MM.1S (cell line): ENCODE results near the gene APOBEC3H.

Source experiments
- DNase-seq: peaks from one replicate; pipeline ENCODE4 v3.0.0-alpha.2; 2015
- H2AFZ ChIP-seq: fragments of 300-600 bp; sonication (generic); 2 replicates; pipeline ENCODE4 v1.6.0; 2016; ENCODE audit warnings: antibody characterized with exemption, low read length
- H3F3A ChIP-seq: fragments of 300-600 bp; sonication (generic); 2 replicates; pipeline ENCODE4 v1.6.1; 2016; ENCODE audit warnings: mild to moderate bottlenecking, antibody characterized with exemption, low read length, moderate library complexity, mixed read lengths; ENCODE audit not compliant: insufficient read depth
- H3K27ac ChIP-seq: fragments of 300-600 bp; sonication (generic); 2 replicates; pipeline ENCODE4 v1.5.1; 2016; ENCODE audit warnings: mild to moderate bottlenecking, low read length
- H3K27me3 ChIP-seq: fragments of 300-600 bp; sonication (generic); replicated peaks from 2 replicates; pipeline ENCODE4 v1.6.0; 2016; ENCODE audit warnings: low read length; ENCODE audit not compliant: insufficient read depth
- H3K36me3 ChIP-seq: fragments of 300-600 bp; sonication (generic); replicated peaks from 2 replicates; pipeline ENCODE4 v1.6.1; 2016; ENCODE audit warnings: mild to moderate bottlenecking, low read length, mixed read lengths; ENCODE audit not compliant: insufficient read depth
- H3K4me1 ChIP-seq: fragments of 300-600 bp; sonication (generic); 2 replicates; pipeline ENCODE4 v1.6.1; 2016; ENCODE audit warnings: low read length, mixed read lengths
- H3K4me2 ChIP-seq: fragments of 300-600 bp; sonication (generic); 2 replicates; pipeline ENCODE4 v1.6.0; 2016; ENCODE audit warnings: low read depth, low read length
- H3K4me3 ChIP-seq: fragments of 300-600 bp; sonication (generic); 2 replicates; pipeline ENCODE4 v1.5.1; 2016; ENCODE audit warnings: low read length, mixed read lengths
- H3K79me2 ChIP-seq: fragments of 300-600 bp; sonication (generic); 2 replicates; pipeline ENCODE4 v1.6.1; 2016; ENCODE audit warnings: mixed run types, low read length, mixed read lengths
- H3K9ac ChIP-seq: fragments of 300-600 bp; sonication (generic); 2 replicates; pipeline ENCODE4 v1.6.1; 2016; ENCODE audit warnings: low read length, mixed read lengths
- H3K9me2 ChIP-seq: fragments of 300-600 bp; sonication (generic); replicated peaks from 2 replicates; pipeline ENCODE4 v1.6.1; 2016; ENCODE audit warnings: mild to moderate bottlenecking, low read length, mixed read lengths; ENCODE audit not compliant: insufficient read depth
- H3K9me3 ChIP-seq: fragments of 300-600 bp; sonication (generic); replicated peaks from 2 replicates; pipeline ENCODE4 v1.6.1; 2016; ENCODE audit warnings: mild to moderate bottlenecking, low read length, mixed read lengths; ENCODE audit not compliant: insufficient read depth
- H4K20me1 ChIP-seq: fragments of 300-600 bp; sonication (generic); 2 replicates; pipeline ENCODE4 v1.6.1; 2016; ENCODE audit warnings: mild to moderate bottlenecking, low read length, moderate library complexity, mixed read lengths; ENCODE audit not compliant: insufficient read depth
- EZH2 ChIP-seq: fragments of 300-600 bp; sonication (generic); optimal IDR thresholded peaks from 2 replicates; pipeline ENCODE3; 2017; ENCODE audit warnings: low read depth, mild to moderate bottlenecking, antibody characterized with exemption, low read length, mixed read lengths
- EZH2phosphoT487 ChIP-seq: fragments of 300-600 bp; sonication (generic); IDR thresholded peaks from 2 replicates; pipeline ENCODE4 v1.6.1; 2018; ENCODE audit warnings: antibody characterized with exemption, low read length
- TF ChIP-seq, protein P1 (sequence below): fragments of 300-600 bp; sonication (generic); IDR thresholded peaks from 2 replicates; pipeline ENCODE4 v1.5.1; 2016; ENCODE audit warnings: antibody characterized with exemption, low read length, mixed read lengths

Gene APOBEC3H

DNA sequence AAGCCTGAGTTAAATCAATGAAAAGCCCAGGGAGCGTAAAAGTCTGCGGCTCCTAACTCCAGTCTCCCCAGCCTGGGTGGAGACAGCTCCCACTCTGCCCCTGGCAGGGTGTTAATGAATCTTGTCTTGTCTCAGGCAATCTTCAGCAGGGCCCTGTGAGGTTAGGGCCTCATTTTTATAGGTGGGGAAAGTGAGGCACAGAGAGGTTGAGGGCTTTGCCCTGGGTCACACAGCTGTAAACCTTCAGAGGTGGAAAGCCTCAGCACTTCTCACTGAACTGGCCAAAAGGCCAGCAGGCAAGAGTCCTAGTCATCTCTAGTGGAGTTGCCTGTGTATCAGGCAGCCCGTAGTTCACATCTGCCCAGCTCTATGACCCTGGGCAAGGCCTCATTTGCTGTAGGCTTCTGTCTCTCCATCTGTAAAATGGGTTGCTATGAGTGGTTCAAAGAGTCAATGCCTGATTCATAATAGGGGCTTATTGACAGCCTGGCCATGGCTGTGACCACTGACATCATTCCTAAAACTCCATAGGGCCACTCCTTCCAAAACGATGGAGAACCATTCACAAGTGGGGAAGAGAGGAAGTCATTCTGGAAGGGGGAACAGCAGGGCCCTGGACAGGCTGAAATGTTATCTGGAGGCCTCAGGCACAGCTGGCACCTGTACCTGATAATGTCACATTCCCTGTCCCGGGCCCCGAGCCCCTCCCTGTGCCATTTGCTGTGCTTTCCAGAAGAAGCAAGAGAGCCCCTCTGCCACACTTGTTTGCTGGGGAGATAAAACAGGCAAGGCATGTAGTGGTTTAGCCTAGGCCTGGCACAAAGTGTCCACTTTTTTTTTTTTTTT lies 49.4 kb downstream of the APOBEC3H start:
- DNase-seq: no peak
- peaks cover 58% of the 10 kb centered on the region for H3K4me1 ChIP-seq
- peak overlapping the region; percentile 67 for H3K4me3 ChIP-seq

DNA sequence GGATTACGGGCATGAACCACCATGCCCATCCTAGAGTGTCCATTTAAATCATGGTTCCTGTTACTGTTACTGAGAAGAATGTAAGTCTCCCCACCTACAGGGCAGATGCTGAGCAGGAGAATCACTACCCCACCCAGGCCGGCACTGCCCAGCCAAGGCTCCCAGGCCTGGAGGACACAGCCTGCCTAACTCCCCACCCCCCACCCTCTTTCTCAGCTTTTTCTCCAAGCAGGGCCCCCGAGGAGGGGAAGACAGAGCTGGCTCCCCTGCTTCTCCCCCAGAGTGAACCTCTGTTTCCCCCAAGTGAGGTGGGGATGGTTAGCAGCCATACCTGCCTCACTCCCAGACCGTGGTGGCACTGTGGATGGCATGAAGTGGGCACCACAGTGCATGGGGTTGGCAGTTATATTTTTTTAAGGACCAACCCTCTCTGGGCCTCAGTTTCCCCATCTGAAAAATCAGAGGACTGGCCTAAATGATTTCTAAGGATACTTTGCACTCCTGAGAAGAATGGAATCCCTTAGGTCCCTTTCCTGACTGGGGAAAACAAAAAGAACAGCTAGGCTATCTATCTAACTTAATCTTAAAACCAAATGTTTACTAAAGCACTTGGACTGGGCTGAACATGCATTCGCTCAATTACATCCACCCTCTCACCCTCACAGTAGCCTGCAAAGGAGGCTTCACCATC lies 50.4 kb downstream of the APOBEC3H start:
- Histone ChIP-seq H3K27ac (peak overlapping the region; percentile 71; the same call in 1 of the 2 replicates), H3K9ac (no peak overlapping the region)
- no peak for DNase-seq

More for the DNA sequence above, 49.4 kb downstream of the APOBEC3H start:
- Histone ChIP-seq H3K9me3 (no peaks in the 10 kb centered on the region), H3K36me3 (no peaks in the 10 kb centered on the region), H3K27ac (peak overlapping the region; percentile 77), H2AFZ (no peak overlapping the region), H4K20me1 (no peaks in the 10 kb centered on the region), H3K27me3 (no peaks in the 10 kb centered on the region), H3K9ac (peak overlapping the region; percentile 70; the same call in 1 of the 2 replicates), H3F3A (peaks cover 52% of the 10 kb centered on the region), H3K79me2 (peaks cover 70% of the 10 kb centered on the region), H3K4me2 (peak overlapping the region; percentile 93), H3K9me2 (no peaks in the 10 kb centered on the region)
- TF ChIP-seq, protein P1, sequence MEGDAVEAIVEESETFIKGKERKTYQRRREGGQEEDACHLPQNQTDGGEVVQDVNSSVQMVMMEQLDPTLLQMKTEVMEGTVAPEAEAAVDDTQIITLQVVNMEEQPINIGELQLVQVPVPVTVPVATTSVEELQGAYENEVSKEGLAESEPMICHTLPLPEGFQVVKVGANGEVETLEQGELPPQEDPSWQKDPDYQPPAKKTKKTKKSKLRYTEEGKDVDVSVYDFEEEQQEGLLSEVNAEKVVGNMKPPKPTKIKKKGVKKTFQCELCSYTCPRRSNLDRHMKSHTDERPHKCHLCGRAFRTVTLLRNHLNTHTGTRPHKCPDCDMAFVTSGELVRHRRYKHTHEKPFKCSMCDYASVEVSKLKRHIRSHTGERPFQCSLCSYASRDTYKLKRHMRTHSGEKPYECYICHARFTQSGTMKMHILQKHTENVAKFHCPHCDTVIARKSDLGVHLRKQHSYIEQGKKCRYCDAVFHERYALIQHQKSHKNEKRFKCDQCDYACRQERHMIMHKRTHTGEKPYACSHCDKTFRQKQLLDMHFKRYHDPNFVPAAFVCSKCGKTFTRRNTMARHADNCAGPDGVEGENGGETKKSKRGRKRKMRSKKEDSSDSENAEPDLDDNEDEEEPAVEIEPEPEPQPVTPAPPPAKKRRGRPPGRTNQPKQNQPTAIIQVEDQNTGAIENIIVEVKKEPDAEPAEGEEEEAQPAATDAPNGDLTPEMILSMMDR: no peak
- TF ChIP-seq EZH2phosphoT487 (no peak), EZH2 (no peak)

DNA sequence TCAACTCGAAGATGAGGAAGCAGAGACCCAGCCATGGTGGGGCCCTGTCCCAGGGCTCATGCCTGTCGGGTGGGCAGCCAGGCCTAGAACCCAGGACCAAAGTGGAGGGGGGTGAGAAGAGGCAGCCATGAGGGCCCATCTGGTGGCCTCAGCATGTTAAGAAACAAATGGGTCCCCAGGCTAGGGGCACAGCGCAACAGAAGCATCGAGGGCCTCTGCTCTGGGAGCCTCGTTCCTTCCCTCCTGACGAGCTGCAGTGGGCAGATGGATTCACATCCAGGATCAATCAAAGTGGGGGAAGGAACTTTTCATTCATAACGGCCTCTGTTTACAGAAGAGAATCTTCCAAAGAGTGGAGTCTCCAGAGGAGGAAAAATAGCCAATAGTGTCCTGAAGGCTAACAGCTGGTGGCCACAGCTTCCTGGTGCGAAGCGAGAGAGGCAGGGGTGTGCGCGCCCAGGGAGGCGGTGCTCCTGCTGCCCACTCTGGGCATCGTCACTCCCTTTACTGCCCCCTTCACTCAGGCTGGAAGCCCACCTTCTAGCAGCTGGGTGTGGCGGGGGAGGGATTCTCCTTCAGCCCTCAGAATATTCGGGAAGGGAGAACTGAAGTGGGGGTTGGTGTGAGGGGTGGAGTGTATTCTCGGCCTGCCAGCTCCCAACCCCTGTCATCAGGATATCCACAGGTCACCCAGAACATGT lies 51.1 kb downstream of the APOBEC3H start:
- H3K79me2 ChIP-seq: peaks cover 70% of the 10 kb centered on the region
- H2AFZ ChIP-seq: no peak overlapping the region
- peaks cover 58% of the 10 kb centered on the region for H3F3A ChIP-seq
- TF ChIP-seq, protein P1: no peak
- TF ChIP-seq EZH2 (no peak), EZH2phosphoT487 (no peak)
- H3K36me3 ChIP-seq: no peaks in the 10 kb centered on the region
- DNase-seq: no peak
- H3K4me3 ChIP-seq: no peak overlapping the region; the same call in 1 of the 2 replicates
- H3K27ac ChIP-seq: peak overlapping the region; percentile 71
- peak overlapping the region; percentile 49 for H3K9ac ChIP-seq
- H3K27me3 ChIP-seq: no peaks in the 10 kb centered on the region
- H4K20me1 ChIP-seq: no peaks in the 10 kb centered on the region
- H3K4me1 ChIP-seq: peaks cover 58% of the 10 kb centered on the region
- peak overlapping the region; percentile 90 for H3K4me2 ChIP-seq
- no peaks in the 10 kb centered on the region for H3K9me2 ChIP-seq
- no peaks in the 10 kb centered on the region for H3K9me3 ChIP-seq

More for the DNA sequence above, 50.4 kb downstream of the APOBEC3H start:
- no peaks in the 10 kb centered on the region for H3K27me3 ChIP-seq
- H3K4me2 ChIP-seq: 0 out of 2 replicates have a peak overlapping the region, but pooled peaks have one; percentile 3
- H2AFZ ChIP-seq: no peak overlapping the region
- H3K4me3 ChIP-seq: no peak overlapping the region
- H4K20me1 ChIP-seq: no peaks in the 10 kb centered on the region
- H3K36me3 ChIP-seq: no peaks in the 10 kb centered on the region
- no peaks in the 10 kb centered on the region for H3K9me2 ChIP-seq
- H3K4me1 ChIP-seq: peaks cover 58% of the 10 kb centered on the region
- H3K79me2 ChIP-seq: peaks cover 74% of the 10 kb centered on the region
- H3K9me3 ChIP-seq: no peaks in the 10 kb centered on the region
- TF ChIP-seq EZH2phosphoT487 (no peak), EZH2 (no peak)
- TF ChIP-seq, protein P1: no peak
- H3F3A ChIP-seq: peaks cover 58% of the 10 kb centered on the region
